Right lobe of liver (tissue), 4 donors: ENCODE data around the gene RIPK3.

Experiments
- CTCF ChIP-seq, 4 donors: fragments of 200-600 bp in 3 of 4; fragments of 450-650 bp in 1 of 4; IDR thresholded peaks; one replicate each; pipeline versions ENCODE4 v1.5.1 to v1.8.0; 2016 to 2022; ENCODE audit warnings: antibody characterized with exemption in 4 of 4, mild to moderate bottlenecking in 2 of 4
- POLR2A ChIP-seq: fragments of 450-650 bp; IDR thresholded peaks from one replicate; pipeline ENCODE4 v1.6.1; 2017; ENCODE audit warnings: antibody characterized with exemption, mild to moderate bottlenecking
- donor health status: DM: no; HTN: no; CAD: no.
- donor health status: DM: no; HTN: no; CAD: no.
- donor health status: DM: no; HTN: yes; CAD: no.

GRCh38 chr14:24331731-24332267 is 8.0 kb downstream of the RIPK3 start:
- TF ChIP-seq CTCF (IDR thresholded peaks at IDR 0.05) (no peak), POLR2A (no peak)
